NCI-H2196 treated with DMSO at 0.1 percent for 48 hours (cell line): ENCODE data around the gene TRIP13.
"Not testable (repeated sequence)": the region's sequence is repeated elsewhere in the genome, so short reads cannot be mapped to it uniquely, and the experiment has no call there.

ENCODE experiments used
- DNase-seq: peaks from one replicate; lab custom pipeline; 2025; ENCODE audit not compliant: unreplicated experiment; lab: John Stamatoyannopoulos, UW

TRIP13 gene

DNA sequence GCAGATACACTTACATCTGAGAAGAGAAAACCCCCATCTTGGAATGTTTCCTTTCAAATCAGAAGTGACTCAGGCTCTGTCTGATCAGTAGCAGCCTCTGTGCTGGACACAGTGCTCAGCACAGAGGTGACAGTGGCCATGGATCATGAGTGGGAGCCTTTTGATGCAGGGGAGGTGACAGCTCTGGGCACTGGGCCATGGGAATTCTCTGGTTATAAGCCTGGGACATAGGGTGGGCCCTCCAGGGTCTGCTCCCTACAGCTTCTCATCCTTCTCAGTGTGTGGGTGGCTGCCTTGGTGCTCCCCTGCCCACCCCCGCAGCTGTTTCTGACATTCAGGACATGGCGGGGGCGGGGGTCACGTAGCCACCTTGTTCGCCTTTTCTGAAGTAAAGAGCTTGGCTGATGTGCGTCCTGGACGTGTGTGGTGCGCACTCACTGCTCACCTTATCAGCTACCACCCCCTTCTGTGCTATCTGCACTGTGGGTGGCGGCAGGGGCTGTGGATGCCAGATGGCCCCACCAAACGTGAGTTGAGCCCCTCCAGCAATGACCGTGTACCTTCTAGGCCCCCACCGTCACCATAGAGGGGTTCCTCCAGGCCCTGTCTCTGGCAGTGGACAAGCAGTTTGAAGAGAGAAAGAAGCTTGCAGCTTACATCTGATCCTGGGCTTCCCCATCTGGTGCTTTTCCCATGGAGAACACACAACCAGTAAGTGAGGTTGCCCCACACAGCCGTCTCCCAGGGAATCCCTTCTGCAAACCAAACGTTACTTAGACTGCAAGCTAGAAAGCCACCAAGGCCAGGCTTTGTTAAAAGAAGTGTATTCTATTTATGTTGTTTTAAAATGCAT, 24.0 kb downstream of the TRIP13 start:
- no peak for DNase-seq

DNA sequence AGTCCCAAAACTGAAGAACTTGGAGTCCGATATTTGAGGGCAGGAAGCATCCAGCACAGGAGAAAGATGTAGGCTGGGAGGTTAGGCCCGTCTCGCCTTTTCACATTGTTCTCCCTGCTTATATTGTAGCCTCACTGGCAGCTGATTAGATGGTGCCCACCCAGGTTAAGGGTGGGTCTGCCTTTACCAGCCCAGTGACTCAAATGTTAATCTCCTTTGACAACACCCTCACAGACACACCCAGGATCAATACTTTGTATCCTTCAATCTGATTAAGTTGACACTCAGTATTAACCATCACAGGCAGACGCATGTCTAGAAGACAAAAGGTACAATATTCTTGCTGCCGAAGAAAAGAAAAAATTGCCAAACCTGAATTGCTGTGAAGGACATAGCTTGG, 26.0 kb downstream of the TRIP13 start:
- not testable (repeated sequence) for DNase-seq

DNA sequence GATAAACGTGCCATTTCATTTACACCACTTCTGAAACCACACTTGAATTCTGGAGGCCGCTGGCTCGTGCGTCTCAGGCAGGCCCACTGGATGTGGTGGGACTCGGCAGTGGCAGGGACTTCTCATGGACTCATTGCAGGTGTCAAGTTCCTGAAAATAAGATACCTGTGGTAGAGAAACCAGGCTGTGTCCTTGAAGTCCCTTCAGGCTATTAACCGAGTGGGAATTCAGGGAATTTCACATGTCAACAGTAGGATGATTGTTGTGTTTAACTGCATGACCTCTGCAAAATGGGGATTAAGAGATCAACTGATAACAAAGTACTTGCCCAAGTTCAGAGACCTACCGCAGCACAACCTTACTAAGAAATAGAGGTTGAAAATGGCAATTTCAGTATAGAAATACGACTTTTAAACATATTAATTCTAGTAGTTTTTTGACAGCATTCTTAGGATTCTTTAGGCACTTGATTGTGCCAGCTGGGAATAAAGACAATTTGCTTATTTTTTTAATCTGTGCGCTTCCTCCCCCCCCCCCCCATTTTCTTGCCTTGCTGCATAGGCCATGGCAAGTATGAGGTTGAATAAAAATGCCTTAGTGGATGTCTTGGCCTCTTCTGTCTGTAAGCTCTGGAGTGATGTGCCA, 26.8 kb downstream of the TRIP13 start:
- no peak for DNase-seq

DNA sequence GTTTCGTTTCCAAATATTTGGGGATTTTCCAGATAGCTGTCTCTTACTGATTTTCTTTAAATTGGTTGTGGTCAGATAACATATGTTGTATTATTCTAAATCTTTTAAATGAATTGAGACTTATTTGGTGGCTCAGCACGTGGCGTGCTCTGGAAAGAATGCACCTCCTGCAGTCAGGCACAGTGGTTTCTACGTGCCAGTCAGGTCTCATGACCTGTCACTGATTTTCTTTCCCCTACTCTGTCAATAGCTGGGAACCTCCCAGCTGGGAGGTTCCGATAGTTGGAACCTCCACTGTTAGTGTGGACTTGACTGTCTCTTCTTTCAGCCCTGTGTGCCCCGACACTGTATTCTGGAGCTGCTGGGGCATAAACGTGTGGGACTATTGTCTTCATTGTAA, 27.6 kb downstream of the TRIP13 start:
- no peak for DNase-seq

DNA sequence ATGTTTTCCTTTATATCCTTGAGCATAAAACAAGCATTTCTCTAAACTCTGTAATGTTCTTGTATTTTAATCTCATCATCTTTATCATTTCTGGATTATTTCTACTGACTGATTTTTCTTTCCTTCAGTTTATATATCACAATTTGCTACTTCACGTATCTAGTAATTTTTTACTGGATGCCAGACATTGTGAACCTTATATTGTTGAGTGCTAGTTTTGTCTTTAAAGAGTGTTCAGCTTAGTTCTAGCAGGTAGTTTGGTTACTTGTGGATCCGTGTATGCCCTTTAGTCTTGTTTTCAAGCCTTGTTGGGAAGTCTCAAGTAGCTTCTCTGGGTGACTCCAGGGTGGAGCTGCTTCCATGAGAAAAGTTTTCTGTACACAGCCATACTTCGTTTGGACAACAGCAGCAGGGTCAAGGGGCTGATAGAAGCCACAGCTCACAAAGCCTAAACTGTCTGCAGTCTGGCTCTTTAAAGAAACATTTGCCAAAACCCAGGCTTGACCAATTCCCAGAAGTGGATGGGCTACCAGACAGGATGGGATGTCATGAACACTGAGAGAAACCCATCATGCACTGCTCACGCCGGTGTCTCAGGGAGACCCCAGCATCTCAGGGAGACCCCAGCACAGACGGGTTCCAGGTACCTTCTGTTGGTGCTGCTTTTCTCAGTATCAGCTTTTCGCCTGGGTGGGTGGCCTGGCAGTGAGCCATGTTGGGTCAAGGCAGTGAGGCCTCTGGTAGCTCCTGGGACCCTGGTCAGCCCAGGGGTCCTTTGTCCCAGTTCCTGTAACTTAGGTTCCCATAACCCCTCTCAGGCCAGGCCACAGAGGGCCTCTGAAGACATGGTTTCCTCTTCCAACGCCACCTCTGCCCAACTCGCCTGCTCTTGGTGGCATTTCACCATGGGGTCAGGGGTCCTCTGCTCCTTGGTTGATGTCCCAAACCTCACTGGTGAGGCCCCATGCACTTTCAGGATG, 29.1 kb downstream of the TRIP13 start:
- no peak for DNase-seq

DNA sequence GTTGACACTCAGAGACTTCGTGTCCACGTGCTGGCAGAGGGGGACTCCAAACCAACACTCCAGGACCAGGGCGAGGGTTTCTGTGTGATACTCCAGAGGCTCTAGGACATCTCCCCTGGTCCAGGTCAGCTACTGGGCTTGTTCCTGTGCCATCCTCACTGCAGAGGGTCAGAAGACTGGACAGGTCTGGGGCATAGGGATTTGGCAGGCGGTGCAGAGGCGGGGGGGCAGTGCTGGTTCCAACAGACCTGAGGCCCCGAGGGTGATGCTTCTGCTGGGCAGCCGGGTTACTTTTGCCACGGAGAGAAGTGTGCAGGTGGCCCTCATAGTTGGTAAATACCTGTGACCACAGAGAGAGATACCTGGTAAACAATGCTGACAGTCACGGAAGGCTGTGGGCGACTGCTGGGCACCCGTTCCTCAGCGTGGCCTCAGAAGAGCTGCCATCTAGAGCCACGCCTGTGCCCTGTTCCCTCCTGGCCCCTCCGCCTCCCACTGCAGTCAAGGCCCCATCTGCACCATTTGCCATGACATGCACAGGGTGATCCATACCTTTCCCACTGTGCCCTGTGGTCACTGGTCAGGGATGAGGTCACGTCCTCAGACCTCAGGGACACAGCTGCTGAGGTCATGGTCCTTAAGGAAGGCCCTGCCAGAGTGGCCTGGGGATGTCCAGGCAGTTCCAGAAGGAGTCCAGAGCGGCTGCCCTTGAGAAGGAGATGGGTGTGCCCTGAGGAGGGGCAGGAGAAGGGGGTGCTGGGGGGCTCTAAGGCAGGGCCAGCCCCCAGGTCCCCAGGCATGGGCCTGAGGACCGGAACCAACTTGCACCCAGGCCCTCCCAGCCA, 30.0 kb downstream of the TRIP13 start:
- no peak for DNase-seq

DNA sequence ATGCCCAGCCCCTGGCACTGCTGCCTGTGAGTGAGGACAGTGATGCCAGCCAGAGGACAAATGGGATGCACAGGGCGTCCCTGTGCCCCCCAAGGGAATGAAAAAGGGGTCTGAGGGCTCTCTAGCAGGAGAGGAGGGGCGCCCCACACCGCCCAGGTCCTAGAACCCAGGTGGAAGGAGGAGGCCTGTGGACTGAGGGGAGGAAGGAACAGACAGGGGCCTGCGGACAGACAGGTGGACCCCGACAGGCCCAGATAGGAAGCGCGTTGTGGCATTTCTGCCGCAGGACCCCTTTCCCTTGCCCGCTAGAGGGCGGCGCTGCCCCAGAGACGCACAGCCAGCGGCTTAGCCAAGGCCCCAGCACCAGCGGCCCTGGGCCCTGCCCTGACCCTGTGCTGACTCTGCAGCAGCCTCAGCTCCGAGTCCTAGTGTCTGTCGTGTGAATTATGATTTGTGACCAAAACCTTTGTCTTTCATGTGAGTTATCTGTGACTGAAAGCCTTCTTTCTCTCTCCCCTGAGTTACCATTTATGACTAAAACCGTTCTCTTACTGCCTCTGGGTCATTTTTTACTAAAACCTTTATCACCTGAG, 30.7 kb downstream of the TRIP13 start:
- peak; percentile 67 for DNase-seq

DNA sequence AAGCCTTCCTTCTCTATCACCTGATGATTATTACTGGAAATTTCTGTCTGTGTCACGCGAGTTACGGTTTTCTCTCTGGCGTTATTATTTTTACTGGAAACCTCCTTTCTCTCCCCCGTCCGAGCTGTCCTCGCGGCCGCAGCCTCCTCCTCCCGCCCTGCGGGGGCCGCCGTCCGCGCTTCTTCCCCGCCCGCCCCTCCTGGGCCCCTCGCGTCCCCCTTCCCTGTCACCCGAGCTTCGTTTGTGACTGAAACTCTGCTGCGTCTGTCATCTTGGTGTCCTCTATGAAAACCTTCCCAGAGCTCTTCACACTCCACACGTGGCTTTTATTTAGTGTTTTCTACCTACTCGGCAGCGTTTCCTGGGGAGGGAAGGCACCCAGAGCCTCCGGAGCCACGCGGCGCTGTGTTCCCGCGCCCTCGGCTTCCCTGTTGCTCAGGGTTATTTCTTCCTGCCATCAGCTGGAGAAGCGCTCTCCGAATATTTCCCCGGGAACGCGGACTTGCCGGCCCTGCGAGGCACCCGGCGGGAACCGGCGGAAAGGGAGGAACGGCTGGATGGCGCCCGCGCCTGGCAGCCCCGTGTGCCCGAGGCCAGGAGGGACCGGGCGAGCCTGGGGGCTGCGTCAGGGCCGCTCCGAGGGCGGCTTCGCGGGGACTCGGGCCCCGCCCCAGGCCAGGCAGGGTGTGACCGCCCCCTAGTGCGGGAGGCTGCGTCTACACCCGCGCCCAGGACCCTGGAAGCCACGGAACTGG, 33.9 kb downstream of the TRIP13 start:
- no peak for DNase-seq

DNA sequence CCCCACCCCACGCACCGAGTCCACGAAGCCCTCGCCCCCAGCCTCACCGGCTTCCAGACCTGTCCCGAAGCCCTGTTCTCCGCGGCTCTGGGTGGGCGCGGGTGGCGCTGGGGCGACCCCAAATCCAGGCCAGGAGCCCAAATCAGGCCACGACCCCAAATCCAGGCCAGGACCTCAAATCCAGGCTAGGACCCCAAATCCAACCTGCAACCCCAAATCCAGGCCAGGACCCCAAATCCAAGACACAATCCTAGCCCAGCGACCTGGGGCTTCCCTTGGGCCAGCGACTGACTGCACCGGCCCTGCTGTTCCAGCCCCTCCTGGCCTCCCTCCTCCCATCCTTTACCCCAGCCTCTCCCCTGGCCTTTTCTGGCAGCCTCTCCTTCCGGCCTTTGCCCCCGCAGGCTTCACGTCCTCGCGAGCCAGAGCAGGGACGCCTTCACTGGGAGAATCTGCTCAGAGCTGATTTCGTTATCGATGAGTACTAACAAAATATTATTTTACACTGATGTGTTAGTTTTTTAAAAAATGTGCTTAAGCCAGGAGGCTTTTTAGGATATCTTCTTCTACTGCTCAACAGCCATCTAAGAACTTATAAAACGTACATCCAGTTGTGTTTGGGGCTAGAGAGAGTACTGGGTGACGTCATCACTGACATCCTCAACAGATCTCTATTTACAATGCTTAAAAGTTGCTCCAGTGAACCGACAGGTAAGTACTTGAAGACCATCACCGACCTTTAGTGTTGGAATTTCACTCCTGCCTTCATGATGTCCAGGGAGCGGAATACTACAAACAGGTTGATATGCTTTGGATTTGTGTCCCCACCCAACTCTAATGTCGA, 34.7 kb downstream of the TRIP13 start:
- DNase-seq, result no peak

DNA sequence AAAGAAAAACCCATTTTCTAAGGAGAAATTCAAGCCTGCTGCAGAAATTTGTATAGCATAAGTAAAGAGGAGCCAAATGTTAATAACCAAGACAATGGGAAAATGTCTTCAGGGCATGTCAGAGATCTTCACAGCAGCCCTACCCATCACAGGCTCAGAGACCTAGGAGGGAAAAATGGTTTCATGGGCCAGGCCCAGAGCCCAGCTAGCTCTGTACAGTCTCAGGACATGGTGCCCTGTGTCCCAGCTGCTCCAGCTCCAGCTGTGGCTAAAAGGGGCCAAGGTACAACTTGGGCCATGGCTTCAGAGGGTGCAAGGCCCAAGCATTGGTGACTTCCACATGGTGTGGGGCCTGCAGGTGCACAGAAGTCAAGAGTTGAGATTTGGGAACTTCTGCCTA, 36.5 kb downstream of the TRIP13 start:
- DNase-seq, result not testable (repeated sequence)

DNA sequence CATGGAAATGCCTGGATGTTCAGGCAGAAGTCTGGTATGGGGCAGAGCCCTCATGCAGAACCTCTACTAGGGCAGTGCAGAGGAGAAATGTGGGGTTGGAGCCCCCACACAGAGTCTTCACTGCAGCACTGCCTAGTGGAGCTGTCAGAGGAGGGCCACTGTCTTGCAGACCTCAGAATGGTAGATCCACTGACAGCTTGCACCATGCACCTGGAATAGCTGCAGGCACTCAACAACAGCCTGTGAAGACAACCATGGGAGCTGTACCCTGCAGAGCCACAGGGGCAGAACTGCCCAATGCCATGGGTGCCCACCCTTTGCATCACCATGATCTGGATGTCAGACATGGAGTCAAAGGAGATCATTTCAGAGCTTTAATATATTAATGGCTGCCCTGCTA, 36.9 kb downstream of the TRIP13 start:
- DNase-seq, result no peak

DNA sequence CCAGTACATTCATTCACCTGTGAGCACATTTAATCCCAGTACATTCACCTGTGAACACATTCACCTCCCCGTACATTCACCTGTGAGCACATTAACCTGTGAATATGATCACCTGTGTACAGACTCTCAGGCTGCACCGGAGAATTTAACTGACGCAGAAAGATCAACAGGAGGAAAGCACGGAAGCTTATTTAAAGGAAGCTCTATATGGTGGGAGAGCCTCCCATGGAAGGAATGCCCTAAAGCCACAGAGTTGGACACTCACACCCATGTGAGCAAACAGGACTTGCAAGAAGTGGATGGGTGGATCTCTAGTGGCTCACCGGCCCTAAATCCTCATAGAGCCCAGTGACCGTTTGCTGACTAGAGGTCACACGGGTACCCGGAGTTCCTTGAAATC, 38.2 kb downstream of the TRIP13 start:
- DNase-seq, result no peak

DNA sequence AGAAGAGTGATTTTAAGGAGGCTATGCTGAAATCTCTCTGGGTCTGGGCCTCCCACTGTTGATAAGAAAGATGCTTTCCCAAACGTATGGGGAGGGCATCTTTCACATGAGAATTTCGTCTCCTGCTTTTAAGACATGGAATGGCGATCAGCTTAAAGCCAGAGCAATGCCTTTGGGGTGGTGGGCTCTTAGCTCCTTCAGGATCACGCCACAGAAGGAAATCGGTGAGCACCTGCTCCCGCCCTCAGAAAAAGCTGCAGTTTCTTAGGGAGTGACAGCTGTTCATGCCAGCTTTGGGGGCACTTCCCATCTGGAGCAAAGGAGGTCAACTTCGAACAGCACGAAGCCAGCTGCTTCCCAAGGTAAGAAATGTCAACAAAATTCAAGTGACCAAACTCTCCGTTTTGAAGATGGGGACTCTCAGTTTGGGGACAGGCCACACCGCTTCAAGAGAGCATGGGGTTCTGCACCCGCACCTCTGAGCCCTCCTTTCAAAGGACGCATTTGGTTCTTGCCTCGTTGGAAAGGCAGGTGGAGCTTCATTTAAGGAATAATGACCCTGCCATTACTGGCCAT, 39.0 kb downstream of the TRIP13 start:
- DNase-seq, result no peak

DNA sequence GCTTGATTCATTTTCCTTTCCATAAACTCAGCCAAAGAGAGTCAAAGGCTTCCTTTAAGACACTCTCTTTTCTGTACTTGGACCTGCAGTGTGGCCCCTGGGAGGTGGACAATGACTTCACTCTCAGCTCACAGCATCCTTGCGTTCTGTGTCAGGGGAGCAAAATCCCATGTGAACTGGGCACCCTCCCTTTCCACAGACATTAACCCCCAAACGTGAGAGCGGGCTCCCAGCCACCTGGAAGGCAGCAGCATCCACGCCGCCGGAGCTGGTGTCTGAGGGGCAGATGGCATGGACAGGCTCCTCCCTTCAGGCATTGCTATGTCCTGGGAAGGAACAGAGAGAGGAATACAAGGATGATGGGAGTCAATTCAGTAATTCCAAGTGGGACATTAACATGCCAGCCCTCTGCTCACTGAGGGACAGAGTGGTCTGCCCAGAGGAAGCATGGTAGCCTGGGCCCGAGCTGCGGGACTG, 39.5 kb downstream of the TRIP13 start:
- no peak for DNase-seq

DNA sequence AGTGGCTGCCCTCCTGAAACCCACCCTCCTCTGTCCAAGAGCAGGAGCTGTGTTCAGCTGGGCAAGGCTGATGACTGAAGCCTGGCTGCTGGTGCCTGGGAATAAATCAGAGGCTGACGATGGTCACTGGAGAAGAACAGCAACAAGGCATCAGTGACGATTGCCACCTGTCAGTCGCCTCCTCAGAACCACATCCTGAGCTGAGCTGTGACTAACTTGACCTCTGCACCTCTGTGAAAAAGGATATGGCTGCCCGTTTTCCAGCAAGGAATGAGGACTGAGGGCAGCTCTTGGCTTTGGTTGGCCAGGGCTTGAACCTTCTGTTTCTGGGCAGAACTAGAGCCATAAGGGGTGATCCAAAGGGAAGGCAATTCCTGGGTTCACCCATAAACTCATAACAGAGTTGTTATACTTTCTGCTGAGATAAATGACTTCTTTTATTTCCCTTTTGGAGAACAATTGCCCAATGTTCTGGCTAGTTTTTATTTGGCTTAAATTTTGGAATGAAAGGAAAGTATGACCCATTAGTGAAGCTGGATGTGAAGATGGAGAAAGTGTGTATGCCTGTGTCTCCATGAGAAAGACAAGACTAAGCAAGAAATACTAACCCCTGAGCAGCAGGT, 40.1 kb downstream of the TRIP13 start:
- DNase-seq, result no peak

DNA sequence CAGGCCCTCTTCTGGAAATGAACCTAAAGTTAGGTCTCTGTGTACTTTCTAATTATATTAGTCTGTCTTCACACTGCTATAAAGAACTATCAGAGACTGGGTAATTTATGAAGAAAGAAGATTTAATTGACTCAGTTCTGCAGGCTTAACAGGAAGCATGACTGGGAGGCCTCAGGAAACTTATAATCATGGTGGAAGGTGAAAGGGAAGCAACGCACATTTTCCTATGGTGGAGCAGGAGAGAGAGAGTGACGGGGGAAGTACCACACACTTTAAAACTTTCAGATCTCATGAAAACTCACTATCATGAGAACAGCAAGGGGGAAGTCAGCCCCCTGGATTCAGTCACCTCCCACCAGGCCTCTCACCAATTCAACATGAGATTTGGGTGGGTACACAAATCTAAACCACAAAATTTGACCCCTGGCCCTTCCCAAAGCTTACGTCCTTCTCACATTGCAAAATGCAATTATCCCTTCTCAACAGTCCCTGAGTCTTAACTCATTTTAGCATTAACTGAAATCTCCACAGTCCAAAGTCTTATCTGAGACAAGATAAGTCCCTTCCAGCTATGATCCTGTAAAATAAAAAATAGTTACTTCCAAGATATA, 40.7 kb downstream of the TRIP13 start:
- no peak for DNase-seq

DNA sequence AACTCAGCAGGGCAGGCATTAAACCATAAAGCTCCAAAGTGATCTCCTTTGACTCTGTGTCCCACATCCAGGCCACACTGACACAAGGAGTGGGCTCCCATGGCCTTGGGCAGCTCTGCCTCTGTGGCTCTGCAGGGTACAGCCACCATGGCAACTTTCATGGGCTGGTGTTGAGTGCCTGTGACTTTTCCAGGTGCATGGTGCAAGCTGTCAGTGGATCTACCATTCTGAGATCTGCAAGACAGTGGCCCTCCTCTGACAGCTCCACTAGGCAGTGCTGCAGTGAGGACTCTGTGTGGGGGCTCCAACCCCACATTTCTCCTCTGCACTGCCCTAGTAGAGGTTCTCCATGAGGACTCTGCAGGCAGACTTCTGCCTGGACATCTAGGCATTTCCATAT, 41.3 kb downstream of the TRIP13 start:
- not testable (repeated sequence) for DNase-seq
